ENCODE measurements around the gene ZNF587.

ZNF587 gene

GRCh38 chr19:57849666-57850473 is at the start of gene ZNF587:
Gene ZNF587, plus strand, starts transcription at chr19:57849859. Its CDS starts 180 bp downstream, at chr19:57850039.
- TF ChIP-seq TAF1 (IDR thresholded peaks at IDR 0.05; ENCODE audit: low read depth) (peak; percentile 47; the same call in 1 of the 2 replicates), USF1 (IDR thresholded peaks at IDR 0.05) (peak; percentile 73), CREB1 (IDR thresholded peaks at IDR 0.05; ENCODE audit: low read depth) (peak; percentile 54), YY1 (IDR thresholded peaks at IDR 0.05; ENCODE audit: low read depth) (peak; percentile 79)
- TF ChIP-seq, protein P1, sequence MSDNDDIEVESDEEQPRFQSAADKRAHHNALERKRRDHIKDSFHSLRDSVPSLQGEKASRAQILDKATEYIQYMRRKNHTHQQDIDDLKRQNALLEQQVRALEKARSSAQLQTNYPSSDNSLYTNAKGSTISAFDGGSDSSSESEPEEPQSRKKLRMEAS (IDR thresholded peaks at IDR 0.05), result peak; percentile 53

DNA sequence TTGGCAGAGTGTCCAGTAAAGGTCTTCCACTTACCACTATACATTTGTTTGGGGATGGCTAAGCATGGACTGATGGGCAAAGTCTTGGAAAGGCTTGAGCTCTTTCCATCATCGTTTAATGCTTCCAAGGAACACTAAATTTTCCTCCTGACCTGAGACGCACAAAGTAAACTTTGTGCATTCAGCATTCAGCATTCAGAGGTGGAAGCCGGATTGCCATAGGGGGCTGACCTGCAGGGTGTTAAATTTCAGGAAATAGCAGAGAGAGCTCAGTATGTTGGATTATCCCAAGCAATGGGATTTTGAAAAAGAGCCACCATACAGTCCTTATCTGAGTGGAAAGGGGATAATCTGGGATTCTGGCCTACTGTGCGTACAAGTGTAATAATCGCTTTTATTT is 49.0 kb upstream of the ZNF587 start:
- TF ChIP-seq, protein P1 (IDR thresholded peaks at IDR 0.05), result no peak
- TF ChIP-seq EP300 (IDR thresholded peaks at IDR 0.05; ENCODE audit: borderline replicate concordance) (no peak), ZBTB7A (IDR thresholded peaks at IDR 0.05; ENCODE audit: low read depth) (no peak), TEAD4 (IDR thresholded peaks at IDR 0.05) (no peak), TCF12 (IDR thresholded peaks at IDR 0.05; ENCODE audit: low read depth) (no peak), CEBPB (IDR thresholded peaks at IDR 0.05) (no peak), TAF1 (IDR thresholded peaks at IDR 0.05; ENCODE audit: low read depth) (no peak), EGR1 (IDR thresholded peaks at IDR 0.05) (no peak), FOXM1 (IDR thresholded peaks at IDR 0.05; ENCODE audit: borderline replicate concordance, low read depth) (no peak), NFIC (IDR thresholded peaks at IDR 0.05) (no peak), RAD21 (IDR thresholded peaks at IDR 0.05; ENCODE audit: low read depth) (no peak), CREB1 (IDR thresholded peaks at IDR 0.05; ENCODE audit: low read depth) (no peak), USF1 (IDR thresholded peaks at IDR 0.05) (no peak), YY1 (IDR thresholded peaks at IDR 0.05; ENCODE audit: low read depth) (no peak)
- TF ChIP-seq, protein P2, sequence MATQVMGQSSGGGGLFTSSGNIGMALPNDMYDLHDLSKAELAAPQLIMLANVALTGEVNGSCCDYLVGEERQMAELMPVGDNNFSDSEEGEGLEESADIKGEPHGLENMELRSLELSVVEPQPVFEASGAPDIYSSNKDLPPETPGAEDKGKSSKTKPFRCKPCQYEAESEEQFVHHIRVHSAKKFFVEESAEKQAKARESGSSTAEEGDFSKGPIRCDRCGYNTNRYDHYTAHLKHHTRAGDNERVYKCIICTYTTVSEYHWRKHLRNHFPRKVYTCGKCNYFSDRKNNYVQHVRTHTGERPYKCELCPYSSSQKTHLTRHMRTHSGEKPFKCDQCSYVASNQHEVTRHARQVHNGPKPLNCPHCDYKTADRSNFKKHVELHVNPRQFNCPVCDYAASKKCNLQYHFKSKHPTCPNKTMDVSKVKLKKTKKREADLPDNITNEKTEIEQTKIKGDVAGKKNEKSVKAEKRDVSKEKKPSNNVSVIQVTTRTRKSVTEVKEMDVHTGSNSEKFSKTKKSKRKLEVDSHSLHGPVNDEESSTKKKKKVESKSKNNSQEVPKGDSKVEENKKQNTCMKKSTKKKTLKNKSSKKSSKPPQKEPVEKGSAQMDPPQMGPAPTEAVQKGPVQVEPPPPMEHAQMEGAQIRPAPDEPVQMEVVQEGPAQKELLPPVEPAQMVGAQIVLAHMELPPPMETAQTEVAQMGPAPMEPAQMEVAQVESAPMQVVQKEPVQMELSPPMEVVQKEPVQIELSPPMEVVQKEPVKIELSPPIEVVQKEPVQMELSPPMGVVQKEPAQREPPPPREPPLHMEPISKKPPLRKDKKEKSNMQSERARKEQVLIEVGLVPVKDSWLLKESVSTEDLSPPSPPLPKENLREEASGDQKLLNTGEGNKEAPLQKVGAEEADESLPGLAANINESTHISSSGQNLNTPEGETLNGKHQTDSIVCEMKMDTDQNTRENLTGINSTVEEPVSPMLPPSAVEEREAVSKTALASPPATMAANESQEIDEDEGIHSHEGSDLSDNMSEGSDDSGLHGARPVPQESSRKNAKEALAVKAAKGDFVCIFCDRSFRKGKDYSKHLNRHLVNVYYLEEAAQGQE (IDR thresholded peaks at IDR 0.05; ENCODE audit: low read depth), result no peak

- TF ChIP-seq EGR1 (IDR thresholded peaks at IDR 0.05), result no peak
- TF ChIP-seq EP300 (IDR thresholded peaks at IDR 0.05; ENCODE audit: borderline replicate concordance), result no peak
- no peak for TF ChIP-seq NFIC (IDR thresholded peaks at IDR 0.05)
- no peak for TF ChIP-seq CEBPB (IDR thresholded peaks at IDR 0.05)
- TF ChIP-seq RAD21 (IDR thresholded peaks at IDR 0.05; ENCODE audit: low read depth), result no peak
- TF ChIP-seq YY1 (IDR thresholded peaks at IDR 0.05; ENCODE audit: low read depth), result no peak
- TF ChIP-seq, protein P1 (IDR thresholded peaks at IDR 0.05), result no peak
- no peak for TF ChIP-seq TEAD4 (IDR thresholded peaks at IDR 0.05)
- no peak for TF ChIP-seq FOXM1 (IDR thresholded peaks at IDR 0.05; ENCODE audit: borderline replicate concordance, low read depth)
- TF ChIP-seq ZBTB7A (IDR thresholded peaks at IDR 0.05; ENCODE audit: low read depth), result no peak
- no peak for TF ChIP-seq TAF1 (IDR thresholded peaks at IDR 0.05; ENCODE audit: low read depth)
- no peak for TF ChIP-seq CREB1 (IDR thresholded peaks at IDR 0.05; ENCODE audit: low read depth)
- no peak for TF ChIP-seq TCF12 (IDR thresholded peaks at IDR 0.05; ENCODE audit: low read depth)
- TF ChIP-seq, protein P2 (IDR thresholded peaks at IDR 0.05; ENCODE audit: low read depth), result no peak
- TF ChIP-seq USF1 (IDR thresholded peaks at IDR 0.05), result no peak
These were observed 47.4 kb upstream of the ZNF587 start for GRCh38 chr19:57802269-57802668.

DNA sequence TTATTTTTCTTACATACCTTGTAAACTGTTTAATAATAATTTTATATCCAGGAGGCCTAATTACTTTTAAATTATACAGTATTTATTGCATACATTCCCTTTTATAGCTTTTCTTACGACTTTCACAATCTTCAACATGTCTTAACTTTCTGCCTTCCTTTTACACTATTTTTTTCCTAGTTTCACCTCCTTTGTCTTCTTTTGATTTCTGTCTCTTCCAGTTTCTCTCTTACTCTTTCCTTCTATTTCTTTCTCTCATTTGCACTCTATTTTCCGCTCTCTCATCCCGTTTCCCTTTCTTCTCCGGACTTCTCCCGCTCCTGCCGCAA is 46.4 kb upstream of the ZNF587 start:
- TF ChIP-seq EP300 (IDR thresholded peaks at IDR 0.05; ENCODE audit: borderline replicate concordance) (no peak), CREB1 (IDR thresholded peaks at IDR 0.05; ENCODE audit: low read depth) (no peak), NFIC (IDR thresholded peaks at IDR 0.05) (no peak), RAD21 (IDR thresholded peaks at IDR 0.05; ENCODE audit: low read depth) (no peak), TCF12 (IDR thresholded peaks at IDR 0.05; ENCODE audit: low read depth) (no peak), ZBTB7A (IDR thresholded peaks at IDR 0.05; ENCODE audit: low read depth) (no peak), FOXM1 (IDR thresholded peaks at IDR 0.05; ENCODE audit: borderline replicate concordance, low read depth) (no peak), YY1 (IDR thresholded peaks at IDR 0.05; ENCODE audit: low read depth) (no peak), USF1 (IDR thresholded peaks at IDR 0.05) (no peak), EGR1 (IDR thresholded peaks at IDR 0.05) (no peak)
- TF ChIP-seq, protein P1 (IDR thresholded peaks at IDR 0.05), result no peak
- TF ChIP-seq, protein P2 (IDR thresholded peaks at IDR 0.05; ENCODE audit: low read depth), result no peak
